NB4 (cell line): ENCODE measurements around the gene IRX4.

Source experiments
- DNase-seq: peaks from one replicate; pipeline ENCODE4 v3.0.0; 2010; ENCODE audit warnings: low read depth
- H3K4me3 ChIP-seq: one replicate; pipeline ENCODE4 v1.5.1; 2011; ENCODE audit warnings: mild to moderate bottlenecking, low read depth, low read length, moderate library complexity
- CTCF ChIP-seq: IDR thresholded peaks from one replicate; pipeline ENCODE4 v1.5.1; 2012; ENCODE audit warnings: low read depth, low read length
- MYC ChIP-seq: IDR thresholded peaks from 2 replicates; pipeline ENCODE4 v1.6.1; 2011; ENCODE audit warnings: low read depth, low read length
- POLR2A ChIP-seq: IDR thresholded peaks from 2 replicates; pipeline ENCODE4 v1.6.1; 2011; ENCODE audit warnings: mild to moderate bottlenecking; ENCODE audit not compliant: insufficient read length; ENCODE audit errors: extremely low read depth
- TF ChIP-seq, protein P1 (sequence below): IDR thresholded peaks from 2 replicates; pipeline ENCODE4 v1.6.1; 2011; ENCODE audit warnings: low read depth, low read length

IRX4 gene

GRCh38 chr5:1836176-1836890 is 46.4 kb downstream of the IRX4 start:
- no peak overlapping the region for H3K4me3 ChIP-seq
- no peak for TF ChIP-seq MYC
- TF ChIP-seq, protein P1, sequence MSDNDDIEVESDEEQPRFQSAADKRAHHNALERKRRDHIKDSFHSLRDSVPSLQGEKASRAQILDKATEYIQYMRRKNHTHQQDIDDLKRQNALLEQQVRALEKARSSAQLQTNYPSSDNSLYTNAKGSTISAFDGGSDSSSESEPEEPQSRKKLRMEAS: no peak
- DNase-seq: no peak

DNA sequence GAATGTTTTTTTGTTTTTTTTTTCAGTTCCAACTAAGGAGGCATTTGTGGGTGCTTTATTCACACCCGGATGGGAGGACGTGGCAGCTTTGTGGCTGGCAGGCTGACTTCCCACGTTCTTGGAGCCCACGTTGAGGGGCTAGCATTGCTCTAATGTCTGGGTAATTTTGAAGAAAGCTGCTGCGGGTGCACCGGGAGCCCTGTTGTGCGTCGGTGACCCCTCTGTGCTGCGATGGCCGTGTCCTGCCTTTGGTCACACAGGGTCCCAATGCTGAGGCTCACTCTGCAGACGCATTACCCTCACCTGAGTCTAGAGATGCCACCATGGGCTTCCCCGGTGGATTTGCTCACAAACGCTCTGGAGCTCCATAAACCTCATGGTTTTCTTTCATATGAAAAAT is 47.3 kb downstream of the IRX4 start:
- no peak for TF ChIP-seq POLR2A
- DNase-seq: no peak
- H3K4me3 ChIP-seq: no peak overlapping the region

GRCh38 chr5:1834721-1835429 is 47.9 kb downstream of the IRX4 start:
- TF ChIP-seq, protein P1: no peak
- TF ChIP-seq CTCF (no peak), MYC (no peak), POLR2A (no peak)
- DNase-seq: no peak
- no peak overlapping the region for H3K4me3 ChIP-seq

DNA sequence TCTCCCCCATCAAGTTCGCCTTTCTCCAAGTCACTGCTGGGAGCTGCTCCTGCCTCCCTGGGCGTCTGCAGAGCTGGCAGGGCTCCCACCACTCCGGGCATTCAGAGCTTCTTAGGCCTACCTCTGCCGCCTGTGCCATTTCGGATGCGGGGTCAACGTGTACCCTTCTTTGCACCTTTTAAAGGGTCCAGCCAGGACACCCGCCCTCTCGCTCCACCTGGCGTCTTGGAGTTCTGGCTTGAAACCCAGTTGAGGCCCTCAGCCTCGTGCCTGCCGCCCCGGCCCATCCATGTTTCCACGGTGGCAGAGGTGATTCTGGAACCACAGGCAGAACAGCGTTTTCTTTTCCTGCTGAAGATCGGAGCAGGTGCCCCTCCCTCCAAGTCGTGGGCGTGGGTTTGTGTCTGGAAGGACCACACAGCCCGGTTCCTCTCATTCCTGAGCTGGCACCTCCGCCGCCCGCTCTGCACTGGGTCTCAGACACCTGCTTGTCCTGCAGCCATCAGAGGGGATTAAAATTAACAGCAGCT is 48.6 kb downstream of the IRX4 start:
- H3K4me3 ChIP-seq: no peak overlapping the region

GRCh38 chr5:1833264-1834021 is 49.3 kb downstream of the IRX4 start:
- DNase-seq: no peak
- no peak overlapping the region for H3K4me3 ChIP-seq
- TF ChIP-seq POLR2A: no peak
- TF ChIP-seq, protein P1: no peak
- TF ChIP-seq CTCF: no peak
- TF ChIP-seq MYC: no peak

More for the DNA sequence above, 48.6 kb downstream of the IRX4 start:
- DNase-seq: no peak
- TF ChIP-seq POLR2A: no peak
- no peak for TF ChIP-seq MYC
- no peak for TF ChIP-seq CTCF
- TF ChIP-seq, protein P1: no peak

DNA sequence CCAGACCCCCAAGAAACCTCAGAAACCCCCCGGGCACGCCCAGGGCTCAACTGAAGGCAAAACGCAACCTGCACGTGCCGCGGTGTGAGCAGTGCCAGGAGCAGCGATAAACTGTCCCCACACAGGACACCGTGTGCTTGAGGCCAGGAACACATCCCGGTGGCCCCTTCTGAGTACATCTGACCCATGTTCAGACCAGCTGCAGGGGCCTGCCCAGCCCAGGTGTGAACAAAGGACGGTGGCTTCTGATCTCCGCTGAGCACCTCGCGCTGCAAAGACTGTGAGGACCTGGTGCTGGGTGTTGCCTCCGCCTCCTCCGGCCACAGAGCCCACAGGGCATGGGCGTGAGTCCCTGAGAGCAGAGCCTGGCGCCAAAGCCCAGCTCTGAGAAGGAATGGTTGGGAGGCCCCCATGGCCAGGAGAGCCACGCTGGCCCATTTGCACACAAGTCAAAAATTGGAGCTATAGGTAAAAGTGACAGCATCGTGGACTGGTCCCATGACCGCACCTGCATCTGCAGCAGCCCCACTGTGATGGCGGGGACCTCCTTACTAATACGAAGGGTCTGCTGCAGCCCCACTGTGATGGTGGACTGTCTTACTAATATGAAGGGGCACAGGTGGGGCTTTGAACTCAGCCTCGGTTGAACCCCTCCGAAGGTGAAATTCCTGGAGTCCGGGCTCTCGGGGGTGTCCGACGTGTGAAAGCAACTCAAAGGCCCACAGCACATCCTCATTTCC is 50.0 kb downstream of the IRX4 start:
- no peak overlapping the region for H3K4me3 ChIP-seq
- DNase-seq: no peak
- TF ChIP-seq, protein P1: no peak
- TF ChIP-seq MYC: no peak
- no peak for TF ChIP-seq POLR2A
- no peak for TF ChIP-seq CTCF
